ENCODE measurements around the gene RFT1.

The RFT1 gene

DNA sequence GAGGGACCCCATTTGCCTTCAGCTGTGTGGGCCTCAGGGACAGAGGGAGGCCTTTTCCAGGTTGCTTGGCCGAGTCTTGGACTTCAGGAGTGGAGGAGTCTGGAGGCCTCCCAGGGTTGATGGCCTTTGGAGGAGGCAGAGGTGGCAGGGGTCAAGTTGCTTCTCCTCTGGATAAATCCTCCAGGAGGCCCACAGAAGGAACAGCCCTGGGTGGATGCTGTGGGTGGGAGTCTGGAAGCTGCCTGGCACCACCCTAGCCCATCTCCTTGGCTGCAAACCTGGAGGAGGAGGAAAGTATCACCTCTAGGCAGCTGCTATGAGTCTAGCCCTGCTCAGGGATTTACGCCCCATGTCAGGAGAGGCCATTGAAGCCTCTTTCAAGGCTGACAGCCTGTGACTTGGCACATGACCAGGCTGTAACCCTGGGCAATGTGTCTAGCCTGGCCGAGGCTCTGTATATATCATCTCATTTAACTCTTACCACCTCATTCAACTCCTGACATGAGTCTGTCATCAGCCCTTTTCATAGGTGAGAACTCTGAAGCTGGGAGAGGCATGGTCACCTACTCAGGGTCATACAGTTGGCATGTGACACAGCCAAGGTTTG is 27.8 kb upstream of the RFT1 start:
- TF ChIP-seq, protein P1, sequence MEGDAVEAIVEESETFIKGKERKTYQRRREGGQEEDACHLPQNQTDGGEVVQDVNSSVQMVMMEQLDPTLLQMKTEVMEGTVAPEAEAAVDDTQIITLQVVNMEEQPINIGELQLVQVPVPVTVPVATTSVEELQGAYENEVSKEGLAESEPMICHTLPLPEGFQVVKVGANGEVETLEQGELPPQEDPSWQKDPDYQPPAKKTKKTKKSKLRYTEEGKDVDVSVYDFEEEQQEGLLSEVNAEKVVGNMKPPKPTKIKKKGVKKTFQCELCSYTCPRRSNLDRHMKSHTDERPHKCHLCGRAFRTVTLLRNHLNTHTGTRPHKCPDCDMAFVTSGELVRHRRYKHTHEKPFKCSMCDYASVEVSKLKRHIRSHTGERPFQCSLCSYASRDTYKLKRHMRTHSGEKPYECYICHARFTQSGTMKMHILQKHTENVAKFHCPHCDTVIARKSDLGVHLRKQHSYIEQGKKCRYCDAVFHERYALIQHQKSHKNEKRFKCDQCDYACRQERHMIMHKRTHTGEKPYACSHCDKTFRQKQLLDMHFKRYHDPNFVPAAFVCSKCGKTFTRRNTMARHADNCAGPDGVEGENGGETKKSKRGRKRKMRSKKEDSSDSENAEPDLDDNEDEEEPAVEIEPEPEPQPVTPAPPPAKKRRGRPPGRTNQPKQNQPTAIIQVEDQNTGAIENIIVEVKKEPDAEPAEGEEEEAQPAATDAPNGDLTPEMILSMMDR (IDR thresholded peaks at IDR 0.05; ENCODE audit: control insufficient read depth, extremely low read depth, insufficient read depth): no peak
- no peak overlapping the region for H3K4me3 ChIP-seq (ENCODE audit: low read depth, low read length)
- DNase-seq (ENCODE audit: low read depth): no peak

DNA sequence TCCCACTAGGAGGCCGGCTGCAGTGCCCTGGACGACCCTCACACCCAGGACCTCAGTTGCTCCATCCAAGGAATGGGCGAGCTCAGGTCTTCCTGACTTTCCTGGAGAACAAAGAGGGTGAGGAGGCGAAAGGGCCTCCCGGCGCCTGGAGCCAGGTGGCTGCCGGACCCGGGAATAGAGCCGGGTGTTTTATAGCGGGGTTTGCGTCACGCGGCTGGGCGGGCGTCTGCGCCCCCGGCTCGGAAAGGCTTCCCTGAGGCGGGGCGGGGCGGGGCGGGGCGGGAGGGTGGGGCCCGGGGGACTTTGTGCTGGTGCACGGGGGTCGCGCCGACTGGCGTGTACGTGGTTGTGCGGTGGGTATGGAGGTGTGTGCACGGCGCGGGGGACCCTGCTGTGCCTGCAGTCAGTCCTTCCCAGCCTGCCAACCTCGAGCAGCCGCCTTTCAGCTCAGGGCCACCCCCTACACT is 26.2 kb upstream of the RFT1 start:
- DNase-seq (ENCODE audit: low read depth): no peak
- TF ChIP-seq, protein P1 (IDR thresholded peaks at IDR 0.05; ENCODE audit: control insufficient read depth, extremely low read depth, insufficient read depth): no peak

DNA sequence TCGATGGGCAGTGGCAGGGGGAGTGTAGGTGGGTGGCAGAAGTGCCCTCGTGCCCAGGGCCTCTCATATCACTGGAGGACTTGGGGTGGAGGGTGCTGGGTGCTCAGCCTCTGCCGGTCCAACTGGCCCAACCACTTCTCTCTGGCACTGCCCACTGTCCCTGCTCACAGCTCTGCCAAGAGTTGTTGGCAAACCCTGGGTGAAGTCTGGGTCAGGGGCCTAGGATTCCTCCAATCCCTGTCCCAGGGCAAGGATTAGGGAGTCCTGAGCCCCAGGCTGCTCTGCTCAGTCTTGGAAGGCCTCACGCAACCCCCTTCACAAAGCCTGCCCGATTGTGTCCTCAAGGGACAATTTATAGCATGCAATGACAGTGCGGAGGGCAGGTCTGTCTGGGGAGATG is 25.5 kb upstream of the RFT1 start:
- TF ChIP-seq, protein P1 (IDR thresholded peaks at IDR 0.05; ENCODE audit: control insufficient read depth, extremely low read depth, insufficient read depth): no peak
- no peak overlapping the region for H3K4me3 ChIP-seq (ENCODE audit: low read depth, low read length)
- DNase-seq (ENCODE audit: low read depth): peak; percentile 97

More for the DNA sequence above, 26.2 kb upstream of the RFT1 start:
- no peak overlapping the region for H3K4me3 ChIP-seq (ENCODE audit: low read depth, low read length)

DNA sequence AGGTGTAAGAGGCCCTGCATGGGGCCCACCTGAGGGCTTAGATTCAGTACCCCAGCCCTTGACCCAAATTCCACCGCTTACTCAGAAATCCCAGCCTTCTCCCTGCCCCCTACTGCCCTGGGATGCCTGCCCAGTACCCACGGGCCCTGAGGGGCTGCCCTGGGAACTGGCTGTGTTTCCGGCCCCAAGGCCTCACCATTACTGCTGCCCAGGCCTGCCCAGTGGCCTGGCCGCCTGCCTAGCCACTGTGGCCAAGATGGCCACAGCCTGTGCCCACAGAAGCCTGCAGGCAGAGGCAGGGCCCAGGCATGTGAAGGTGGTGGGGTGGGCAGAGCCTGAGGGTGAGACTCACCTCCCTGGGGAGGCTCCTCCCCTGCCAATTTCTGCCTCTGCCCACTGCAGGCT is 24.6 kb upstream of the RFT1 start:
- no peak for DNase-seq (ENCODE audit: low read depth)
- no peak overlapping the region for H3K4me3 ChIP-seq (ENCODE audit: low read depth, low read length)
- TF ChIP-seq, protein P1 (IDR thresholded peaks at IDR 0.05; ENCODE audit: control insufficient read depth, extremely low read depth, insufficient read depth): no peak

DNA sequence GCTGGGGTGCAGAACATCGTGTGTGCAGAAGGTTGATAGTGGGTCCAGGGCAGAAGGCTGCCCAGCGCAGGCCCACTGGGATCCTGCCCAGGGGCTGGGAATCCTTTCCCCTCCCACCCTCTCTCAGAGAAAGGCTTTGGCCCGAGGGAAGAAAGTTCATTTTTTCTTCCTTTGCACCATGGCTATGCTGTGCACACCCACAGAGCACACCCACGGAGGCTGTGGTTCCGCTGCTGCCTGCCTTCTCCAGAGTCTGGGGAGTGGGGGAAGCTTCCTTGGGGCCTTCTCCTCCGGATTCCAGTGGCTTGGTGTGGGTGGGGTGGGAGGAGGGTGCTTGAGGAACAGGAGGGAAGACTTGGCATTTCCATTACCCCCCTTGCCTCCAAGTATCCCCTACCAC is 23.7 kb upstream of the RFT1 start:
- no peak overlapping the region for H3K4me3 ChIP-seq (ENCODE audit: low read depth, low read length)
- TF ChIP-seq, protein P1 (IDR thresholded peaks at IDR 0.05; ENCODE audit: control insufficient read depth, extremely low read depth, insufficient read depth): no peak
- no peak for DNase-seq (ENCODE audit: low read depth)

DNA sequence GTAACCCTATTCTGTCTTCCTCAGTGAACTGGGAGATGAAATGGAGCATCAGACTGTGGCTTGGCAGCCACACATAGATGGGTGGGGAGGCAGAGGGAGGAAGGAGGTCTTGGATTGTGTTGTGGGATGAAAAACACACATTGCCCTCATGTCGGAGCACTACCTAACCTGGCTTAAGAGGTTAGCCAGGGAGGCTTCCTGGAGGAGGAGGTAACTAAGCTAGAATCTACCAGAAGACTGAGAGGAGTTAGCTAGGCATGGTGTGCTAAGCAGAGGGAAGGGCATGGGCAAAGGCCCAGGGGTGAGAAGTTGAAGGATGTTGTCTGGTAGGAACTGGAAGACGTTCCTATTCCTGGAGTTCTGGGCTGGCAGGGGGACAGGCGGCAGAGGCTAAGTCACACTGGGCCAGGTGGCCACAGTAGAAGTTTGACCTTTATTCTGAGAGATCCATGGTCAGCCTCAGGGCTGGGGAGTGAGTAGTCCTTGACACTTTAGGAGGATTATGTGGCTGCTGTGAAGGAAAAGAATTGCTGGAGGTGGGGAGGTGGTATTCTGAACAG is 23.1 kb upstream of the RFT1 start:
- no peak for DNase-seq (ENCODE audit: low read depth)
- TF ChIP-seq, protein P1 (IDR thresholded peaks at IDR 0.05; ENCODE audit: control insufficient read depth, extremely low read depth, insufficient read depth): no peak
- no peak overlapping the region for H3K4me3 ChIP-seq (ENCODE audit: low read depth, low read length)

Data from LNCaP clone FGC (cell line).